Fibroblast of pulmonary artery (primary cell): ENCODE results near the gene SPNS2.

ENCODE experiments used
- DNase-seq: peaks from one replicate; pipeline ENCODE4 v3.0.0-alpha.2; 2010; ENCODE audit warnings: low read depth
- H3K4me3 ChIP-seq: replicated peaks from 2 replicates; pipeline ENCODE4 v1.5.1; 2011; ENCODE audit warnings: low read depth, mild to moderate bottlenecking, control low read depth, low read length, moderate library complexity
- TF ChIP-seq, protein P1 (sequence below): IDR thresholded peaks from 2 replicates; pipeline ENCODE4 v1.5.1; 2011; ENCODE audit warnings: mild to moderate bottlenecking, control low read depth, low read length, inconsistent platforms; ENCODE audit errors: missing control alignments

SPNS2 gene

DNA sequence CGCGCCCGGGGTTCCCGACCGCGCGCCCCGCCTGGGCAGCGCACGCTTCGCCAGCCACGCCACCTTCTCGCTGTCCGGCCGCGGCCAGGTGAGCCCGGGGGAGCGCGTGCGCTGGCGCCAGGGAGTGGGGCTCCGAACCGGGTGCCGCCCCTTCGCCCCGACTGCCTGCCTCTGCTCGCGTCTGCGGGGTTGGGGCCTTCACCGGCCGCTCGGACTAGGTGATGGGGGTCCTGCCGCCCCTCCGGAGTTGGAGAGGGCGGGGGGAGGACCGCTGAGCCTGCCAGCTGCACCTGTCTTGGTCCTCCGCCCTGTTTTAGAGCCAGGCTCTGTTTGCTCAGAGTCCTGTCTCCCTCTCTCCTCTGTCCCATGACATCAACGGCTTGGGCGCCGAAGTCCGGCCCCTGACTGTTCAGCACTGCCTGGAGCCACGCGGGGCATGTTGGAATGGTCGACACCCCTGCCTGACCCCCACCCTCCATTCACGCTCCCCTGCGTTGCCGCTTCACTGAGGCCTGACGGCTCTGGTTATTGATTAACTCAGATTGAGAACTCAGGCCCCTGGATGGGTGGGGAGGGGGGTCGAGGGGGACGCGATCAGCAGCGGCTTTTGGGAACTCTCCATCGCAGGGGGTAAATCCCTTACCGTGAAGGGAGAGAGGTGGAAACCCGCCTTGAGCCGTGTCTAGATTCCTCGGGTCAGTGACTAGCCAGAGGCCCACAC lies 86.4 kb downstream of the SPNS2 start:
- no peak for DNase-seq
- H3K4me3 ChIP-seq: no peak overlapping the region

DNA sequence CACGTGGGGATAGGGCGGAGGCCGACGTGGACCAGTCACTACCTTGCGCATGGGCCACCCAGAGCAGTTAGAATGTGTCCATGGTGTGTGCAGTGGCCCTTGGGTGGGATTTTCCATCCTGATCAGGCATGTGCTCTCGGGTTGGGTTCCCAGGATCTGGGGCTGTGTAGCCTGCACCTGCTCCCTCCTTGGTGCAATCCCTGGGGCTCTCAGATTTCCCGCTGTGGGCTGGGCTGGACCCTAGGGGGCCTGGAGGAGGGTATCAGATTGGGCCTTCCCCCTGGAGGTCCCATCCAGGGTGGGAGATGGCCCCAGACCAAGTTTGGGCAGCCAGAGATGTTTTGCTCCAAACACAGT lies 86.9 kb downstream of the SPNS2 start:
- TF ChIP-seq, protein P1, sequence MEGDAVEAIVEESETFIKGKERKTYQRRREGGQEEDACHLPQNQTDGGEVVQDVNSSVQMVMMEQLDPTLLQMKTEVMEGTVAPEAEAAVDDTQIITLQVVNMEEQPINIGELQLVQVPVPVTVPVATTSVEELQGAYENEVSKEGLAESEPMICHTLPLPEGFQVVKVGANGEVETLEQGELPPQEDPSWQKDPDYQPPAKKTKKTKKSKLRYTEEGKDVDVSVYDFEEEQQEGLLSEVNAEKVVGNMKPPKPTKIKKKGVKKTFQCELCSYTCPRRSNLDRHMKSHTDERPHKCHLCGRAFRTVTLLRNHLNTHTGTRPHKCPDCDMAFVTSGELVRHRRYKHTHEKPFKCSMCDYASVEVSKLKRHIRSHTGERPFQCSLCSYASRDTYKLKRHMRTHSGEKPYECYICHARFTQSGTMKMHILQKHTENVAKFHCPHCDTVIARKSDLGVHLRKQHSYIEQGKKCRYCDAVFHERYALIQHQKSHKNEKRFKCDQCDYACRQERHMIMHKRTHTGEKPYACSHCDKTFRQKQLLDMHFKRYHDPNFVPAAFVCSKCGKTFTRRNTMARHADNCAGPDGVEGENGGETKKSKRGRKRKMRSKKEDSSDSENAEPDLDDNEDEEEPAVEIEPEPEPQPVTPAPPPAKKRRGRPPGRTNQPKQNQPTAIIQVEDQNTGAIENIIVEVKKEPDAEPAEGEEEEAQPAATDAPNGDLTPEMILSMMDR: no peak
- DNase-seq: no peak
- H3K4me3 ChIP-seq: no peak overlapping the region

More for the DNA sequence above, 86.4 kb downstream of the SPNS2 start:
- TF ChIP-seq, protein P1: no peak

DNA sequence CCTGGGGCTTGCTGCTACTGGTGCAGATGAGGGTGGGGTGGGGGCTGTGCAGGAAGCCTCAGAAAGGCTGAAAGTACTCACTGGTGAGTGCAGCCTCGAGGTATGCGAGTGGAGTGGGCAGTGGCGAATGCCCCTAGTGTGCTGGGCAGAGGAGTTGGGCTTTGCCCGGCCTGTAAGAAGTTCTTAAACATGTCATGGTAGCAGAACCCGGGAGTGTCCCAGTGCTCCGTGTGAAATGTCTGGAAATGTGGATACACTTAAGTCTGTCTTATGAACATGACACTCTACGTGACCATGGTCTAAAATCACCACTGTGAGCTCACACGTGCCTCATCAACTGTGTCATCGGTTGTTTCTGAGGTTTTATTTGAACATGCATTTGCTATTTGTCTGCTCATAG lies 87.4 kb downstream of the SPNS2 start:
- no peak for DNase-seq
- TF ChIP-seq, protein P1: no peak
- H3K4me3 ChIP-seq: no peak overlapping the region

DNA sequence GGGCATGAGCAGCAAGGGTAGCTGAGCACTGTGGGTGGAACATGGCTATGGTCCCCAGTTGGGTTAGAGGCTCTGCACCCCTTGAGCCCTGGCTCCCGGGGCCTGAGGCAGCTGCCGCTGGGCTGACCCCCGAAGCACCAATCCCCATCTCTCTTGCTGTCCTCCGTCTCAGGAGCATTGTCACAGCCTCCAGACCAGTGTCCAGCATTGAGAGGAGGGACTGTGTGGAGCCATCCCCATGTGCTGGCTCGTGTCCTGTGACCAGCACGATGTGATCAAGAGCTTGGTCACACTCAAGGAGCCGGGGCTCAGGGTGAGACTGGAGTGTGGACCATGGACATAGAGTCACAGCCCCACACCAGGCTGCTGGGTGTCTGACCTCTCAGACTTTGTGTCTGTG lies 88.5 kb downstream of the SPNS2 start:
- H3K4me3 ChIP-seq: no peak overlapping the region
- TF ChIP-seq, protein P1: no peak
- DNase-seq: no peak

DNA sequence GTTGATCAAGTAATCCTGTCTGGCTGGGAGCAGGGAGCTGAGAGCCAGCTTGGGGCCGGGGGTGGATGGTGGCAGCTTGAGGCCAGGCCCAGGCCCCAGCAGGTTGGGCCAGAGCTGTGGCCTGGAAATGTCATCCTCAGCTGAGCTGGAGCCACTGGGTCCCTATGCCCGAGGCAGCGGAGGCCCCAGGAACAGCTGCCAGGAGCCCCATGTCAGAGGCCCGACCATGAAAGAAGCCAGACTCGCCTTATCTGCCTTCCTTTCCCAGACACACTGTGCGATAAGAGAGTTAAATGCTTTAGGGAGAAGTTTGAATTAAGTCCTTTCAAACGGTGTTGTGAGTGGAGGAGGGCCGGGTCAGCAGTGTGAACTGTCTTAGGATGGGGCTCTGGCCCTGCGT lies 89.1 kb downstream of the SPNS2 start:
- DNase-seq: no peak
- H3K4me3 ChIP-seq: no peak overlapping the region
- TF ChIP-seq, protein P1: no peak

DNA sequence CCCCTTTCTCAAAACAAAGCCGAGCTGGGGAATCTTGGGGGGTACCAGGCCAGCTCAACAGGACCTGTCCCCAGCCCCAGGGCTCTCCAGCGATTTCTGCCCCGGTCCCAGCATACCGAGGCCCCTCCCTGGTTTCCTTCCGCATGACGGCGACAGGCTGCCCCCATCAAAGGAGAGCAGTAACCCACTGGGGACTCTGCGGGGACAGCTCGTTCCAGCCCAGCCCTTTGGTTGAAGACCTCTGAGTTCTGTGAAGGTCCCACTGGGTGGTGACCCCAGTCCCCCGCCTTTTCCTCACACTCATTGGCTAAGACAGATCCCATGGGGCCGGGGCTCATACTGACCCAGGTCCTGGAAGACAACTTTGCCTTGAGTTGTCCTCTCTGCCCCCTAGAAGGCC lies 89.7 kb downstream of the SPNS2 start:
- no peak for DNase-seq
- no peak overlapping the region for H3K4me3 ChIP-seq
- TF ChIP-seq, protein P1: no peak
